ENCODE measurements around the gene PEX5L.
"Not testable (repeated sequence)": the region's sequence is repeated elsewhere in the genome, so short reads cannot be mapped to it uniquely, and the experiment has no call there.

PEX5L gene

GRCh38 chr3:179840985-179841384, 195.8 kb downstream of the PEX5L start:
- DNase-seq (ENCODE audit: low spot score) = no peak

GRCh38 chr3:179837374-179837773, 199.4 kb downstream of the PEX5L start:
- no peak for DNase-seq (ENCODE audit: low spot score)

- DNase-seq (ENCODE audit: low spot score) = no peak
These were observed 203.4 kb downstream of the PEX5L start for GRCh38 chr3:179833294-179833693.

- DNase-seq (ENCODE audit: low spot score) = no peak
These were observed 204.3 kb downstream of the PEX5L start for GRCh38 chr3:179832333-179832854.

- no peak for DNase-seq (ENCODE audit: low spot score)
These were observed 207.3 kb downstream of the PEX5L start for GRCh38 chr3:179829401-179829800.

GRCh38 chr3:179828738-179829137, 208.0 kb downstream of the PEX5L start:
- DNase-seq (ENCODE audit: low spot score) = no peak

GRCh38 chr3:179826247-179826637, 210.5 kb downstream of the PEX5L start:
- no peak for DNase-seq (ENCODE audit: low spot score)

- DNase-seq (ENCODE audit: low spot score) = no peak
These were observed 211.1 kb downstream of the PEX5L start for GRCh38 chr3:179825527-179826246.

- no peak for DNase-seq (ENCODE audit: low spot score)
These were observed 214.4 kb downstream of the PEX5L start for GRCh38 chr3:179822296-179822695.

- no peak for DNase-seq (ENCODE audit: low spot score)
These were observed 217.4 kb downstream of the PEX5L start for GRCh38 chr3:179819379-179819778.

GRCh38 chr3:179812096-179812382, 224.7 kb downstream of the PEX5L start:
- no peak for DNase-seq (ENCODE audit: low spot score)

- no peak for DNase-seq (ENCODE audit: low spot score)
These were observed 225.2 kb downstream of the PEX5L start for GRCh38 chr3:179811321-179812095.

- DNase-seq (ENCODE audit: low spot score) = no peak
These were observed 227.1 kb downstream of the PEX5L start for GRCh38 chr3:179809639-179810038.

GRCh38 chr3:179807588-179807987, 229.1 kb downstream of the PEX5L start:
- DNase-seq (ENCODE audit: low spot score) = no peak

- DNase-seq (ENCODE audit: low spot score) = no peak
These were observed 230.6 kb downstream of the PEX5L start for GRCh38 chr3:179806177-179806576.

GRCh38 chr3:179801856-179802255, 234.9 kb downstream of the PEX5L start:
- no peak for DNase-seq (ENCODE audit: low spot score)

- no peak for DNase-seq (ENCODE audit: low spot score)
These were observed 235.5 kb downstream of the PEX5L start for GRCh38 chr3:179801263-179801662.

- DNase-seq (ENCODE audit: low spot score) = no peak
These were observed 239.5 kb downstream of the PEX5L start for GRCh38 chr3:179797192-179797591.

GRCh38 chr3:179796421-179796820, 240.3 kb downstream of the PEX5L start:
- no peak for DNase-seq (ENCODE audit: low spot score)

GRCh38 chr3:179794355-179794754, 242.4 kb downstream of the PEX5L start:
- no peak for DNase-seq (ENCODE audit: low spot score)

GRCh38 chr3:179791793-179792192, 244.9 kb downstream of the PEX5L start:
- no peak for DNase-seq (ENCODE audit: low spot score)

- no peak for DNase-seq (ENCODE audit: low spot score)
These were observed 247.7 kb downstream of the PEX5L start for GRCh38 chr3:179788996-179789395.

- not testable (repeated sequence) for DNase-seq (ENCODE audit: low spot score)
These were observed 253.9 kb downstream of the PEX5L start for GRCh38 chr3:179782841-179783240.
